Osteoblast (primary cell): ENCODE measurements around the gene MEX3C. TPM values are rescaled to one million over a fixed set of nuclear protein-coding genes. Genes with fewer than 3 reads are reported as not detected.
A peak's percentile ranks its signal among the peaks of the same experiment; 100 is the strongest.

Source experiments
- DNase-seq: peaks from one replicate; pipeline ENCODE4 v3.0.0; 2011; ENCODE audit warnings: low spot score, mixed read lengths; ENCODE audit not compliant: insufficient read length; ENCODE audit errors: missing footprints
- H2AFZ ChIP-seq: 2 replicates; pipeline ENCODE4 v1.6.0; 2011; ENCODE audit warnings: mild to moderate bottlenecking, low read length
- H3K27ac ChIP-seq: 2 replicates; pipeline ENCODE4 v1.5.1; 2011; ENCODE audit warnings: mild to moderate bottlenecking, low read depth, low read length, moderate library complexity
- H3K27me3 ChIP-seq: 2 replicates; pipeline ENCODE4 v1.6.0; 2012; ENCODE audit warnings: mild to moderate bottlenecking, control low read depth, inconsistent platforms, low read length, moderate library complexity; ENCODE audit not compliant: insufficient read depth
- H3K36me3 ChIP-seq: 2 replicates; pipeline ENCODE4 v1.5.1; 2011; ENCODE audit warnings: mild to moderate bottlenecking, low read length, control low read depth, moderate library complexity; ENCODE audit not compliant: insufficient read depth
- H3K4me1 ChIP-seq: 2 replicates; pipeline ENCODE4 v1.5.1; 2011; ENCODE audit warnings: mild to moderate bottlenecking, low read length, control low read depth, moderate library complexity; ENCODE audit not compliant: insufficient read depth
- H3K4me2 ChIP-seq: 2 replicates; pipeline ENCODE4 v1.6.0; 2011; ENCODE audit warnings: mild to moderate bottlenecking, low read length; ENCODE audit not compliant: insufficient read depth
- H3K4me3 ChIP-seq: fragments of 200-600 bp; sonication (generic); 3 replicates; pipeline ENCODE4 v1.5.1; 2012; ENCODE audit warnings: mild to moderate bottlenecking, low read length, inconsistent platforms; ENCODE audit not compliant: insufficient read depth
- H3K79me2 ChIP-seq: 2 replicates; pipeline ENCODE4 v1.6.0; 2012; ENCODE audit warnings: mild to moderate bottlenecking, low read length, control low read depth, inconsistent platforms; ENCODE audit not compliant: insufficient read depth
- H3K9me3 ChIP-seq: 2 replicates; pipeline ENCODE4 v1.5.1; 2011; ENCODE audit warnings: low read depth, low read length, control low read depth
- H4K20me1 ChIP-seq: 2 replicates; pipeline ENCODE4 v1.6.0; 2012; ENCODE audit warnings: mild to moderate bottlenecking, low read length, control low read depth; ENCODE audit not compliant: insufficient read depth
- CTCF ChIP-seq: IDR thresholded peaks from 2 replicates; pipeline ENCODE4 v1.5.1; 2011; ENCODE audit warnings: mild to moderate bottlenecking, low read depth, low read length, moderate library complexity; ENCODE audit errors: extremely low read depth
- total RNA-seq: library from RNA; depleted of rRNA; stranded (reverse); fragments of >200 nt; gene quantifications from 2 replicates; pipeline ENCODE4 v1.2.3, GENCODE V29; 2012

Gene MEX3C
- total RNA-seq, 1 donor = 41.6 TPM

- H3K36me3 ChIP-seq = no peaks in the 10 kb centered on the region
- no peaks in the 10 kb centered on the region for H4K20me1 ChIP-seq
- H3K4me2 ChIP-seq = peak overlapping the region; percentile 76
- peak overlapping the region; percentile 37 for H2AFZ ChIP-seq
- peak overlapping the region; percentile 53 for H3K4me3 ChIP-seq
- peak overlapping the region; percentile 17 for H3K27ac ChIP-seq
- no peaks in the 10 kb centered on the region for H3K27me3 ChIP-seq
- DNase-seq = peak; percentile 83
- no peak for TF ChIP-seq CTCF
- no peaks in the 10 kb centered on the region for H3K79me2 ChIP-seq
- H3K4me1 ChIP-seq = peaks cover 19% of the 10 kb centered on the region
- no peaks in the 10 kb centered on the region for H3K9me3 ChIP-seq
These were observed 62.1 kb downstream of the MEX3C start for GRCh38 chr18:51135364-51135763.

GRCh38 chr18:51134721-51135120, 62.8 kb downstream of the MEX3C start:
- Histone ChIP-seq H2AFZ (no peak overlapping the region), H3K27ac (no peak overlapping the region), H3K4me2 (peak overlapping the region; percentile 76), H4K20me1 (no peaks in the 10 kb centered on the region), H3K9me3 (no peaks in the 10 kb centered on the region), H3K27me3 (no peaks in the 10 kb centered on the region), H3K4me3 (no peak overlapping the region), H3K79me2 (no peaks in the 10 kb centered on the region), H3K4me1 (peaks cover 19% of the 10 kb centered on the region), H3K36me3 (no peaks in the 10 kb centered on the region)
- TF ChIP-seq CTCF = no peak
- no peak for DNase-seq

- DNase-seq = no peak
- no peaks in the 10 kb centered on the region for H3K27me3 ChIP-seq
- no peak overlapping the region for H3K4me2 ChIP-seq
These were observed 63.8 kb downstream of the MEX3C start for GRCh38 chr18:51133580-51134160.

More at GRCh38 chr18:51133580-51134160, 63.8 kb downstream of the MEX3C start:
- no peaks in the 10 kb centered on the region for H3K79me2 ChIP-seq
- no peak overlapping the region for H3K27ac ChIP-seq
- H4K20me1 ChIP-seq = no peaks in the 10 kb centered on the region
- TF ChIP-seq CTCF = no peak
- no peaks in the 10 kb centered on the region for H3K9me3 ChIP-seq
- H2AFZ ChIP-seq = no peak overlapping the region
- peaks cover 19% of the 10 kb centered on the region for H3K4me1 ChIP-seq
- no peaks in the 10 kb centered on the region for H3K36me3 ChIP-seq
- no peak overlapping the region for H3K4me3 ChIP-seq
